Activated CD4-positive, alpha-beta T cell treated with anti-CD3 and anti-CD28 coated beads, Interleukin-2, Interleukin-6, amounts not matched to agents 100 ng/mL and 50 ng/mL, durations not matched to agents 16 hours and 8 hours (primary cell): ENCODE measurements around the gene DHRSX.
"Not testable (repeated sequence)": the region's sequence is repeated elsewhere in the genome, so short reads cannot be mapped to it uniquely, and the experiment has no call there.

Experiments
- DNase-seq: peaks from one replicate; pipeline ENCODE4 v3.0.0-alpha.2; 2020

Gene DHRSX

GRCh38 chrX:2242326-2242725, 258.4 kb downstream of the DHRSX start:
- no peak for DNase-seq

GRCh38 chrX:2241496-2241895, 259.3 kb downstream of the DHRSX start:
- DNase-seq: not testable (repeated sequence)

GRCh38 chrX:2240761-2241160, 260.0 kb downstream of the DHRSX start:
- not testable (repeated sequence) for DNase-seq

- no peak for DNase-seq
Observed at GRCh38 chrX:2237976-2238375, 262.8 kb downstream of the DHRSX start.

GRCh38 chrX:2231570-2232192, 269.1 kb downstream of the DHRSX start:
- DNase-seq: no peak

- DNase-seq: no peak
Observed at GRCh38 chrX:2230457-2230856, 270.3 kb downstream of the DHRSX start.

- no peak for DNase-seq
Observed at GRCh38 chrX:2228536-2228935, 272.2 kb downstream of the DHRSX start.

- DNase-seq: no peak
Observed at GRCh38 chrX:2226906-2227656, 273.7 kb downstream of the DHRSX start.

- DNase-seq: no peak
Observed at GRCh38 chrX:2226182-2226581, 274.6 kb downstream of the DHRSX start.

- no peak for DNase-seq
Observed at GRCh38 chrX:2224597-2225235, 276.1 kb downstream of the DHRSX start.

- DNase-seq: no peak
Observed at GRCh38 chrX:2224161-2224560, 276.6 kb downstream of the DHRSX start.

GRCh38 chrX:2220829-2221567, 279.8 kb downstream of the DHRSX start:
- no peak for DNase-seq

GRCh38 chrX:2220296-2220695, 280.5 kb downstream of the DHRSX start:
- no peak for DNase-seq

GRCh38 chrX:2214138-2214823, 286.5 kb downstream of the DHRSX start:
- not testable (repeated sequence) for DNase-seq

GRCh38 chrX:2211667-2212066, 289.1 kb downstream of the DHRSX start:
- not testable (repeated sequence) for DNase-seq

- no peak for DNase-seq
Observed at GRCh38 chrX:2193273-2193592, 307.5 kb downstream of the DHRSX start.

- DNase-seq: no peak
Observed at GRCh38 chrX:2192584-2193272, 308.0 kb downstream of the DHRSX start.

- no peak for DNase-seq
Observed at GRCh38 chrX:2188840-2189239, 311.9 kb downstream of the DHRSX start.

GRCh38 chrX:2188330-2188792, 312.4 kb downstream of the DHRSX start:
- no peak for DNase-seq

- no peak for DNase-seq
Observed at GRCh38 chrX:2187352-2188115, 313.2 kb downstream of the DHRSX start.

GRCh38 chrX:2185341-2186082, 315.3 kb downstream of the DHRSX start:
- DNase-seq: no peak
